ENCODE results near the gene CDYL2. TPM values are rescaled to one million over a fixed set of nuclear protein-coding genes. Genes with fewer than 3 reads are reported as not detected.

CDYL2 gene
- total RNA-seq, 3 donors from 2014 or later, result 6.4 to 12.1 (median 10.7) TPM

- Histone ChIP-seq H3K4me1 (no peaks in the 10 kb centered on the region), H3K4me3 (no peak overlapping the region), H3K36me3 (no peaks in the 10 kb centered on the region), H3K27me3 (no peaks in the 10 kb centered on the region), H3K9me3 (peaks cover 10 to 14% of the 10 kb centered on the region in 2 donors), H3K27ac (no peak overlapping the region)
- no peak for DNase-seq (ENCODE audit: low spot score in 2 of 2)
- no peak for TF ChIP-seq CTCF (IDR thresholded peaks at IDR 0.05)
- TF ChIP-seq POLR2A (IDR thresholded peaks at IDR 0.05), result no peak
- intact Hi-C loops (cut with DNase I; ENCODE audit: low total_unique reads), result no loop called here
Measured at GRCh38 chr16:80743273-80743672, 61.1 kb downstream of the CDYL2 start.

- intact Hi-C loops (cut with DNase I; ENCODE audit: low total_unique reads), result no loop called here
- no peak for TF ChIP-seq CTCF (IDR thresholded peaks at IDR 0.05)
- TF ChIP-seq POLR2AphosphoS5 (IDR thresholded peaks at IDR 0.05), result no peak
- no peak for TF ChIP-seq POLR2A (IDR thresholded peaks at IDR 0.05)
- H3K4me1 ChIP-seq, result no peaks in the 10 kb centered on the region
- H3K9me3 ChIP-seq, result peaks cover 10 to 14% of the 10 kb centered on the region in 2 donors
- no peaks in the 10 kb centered on the region for H3K27me3 ChIP-seq
- H3K27ac ChIP-seq, result no peak overlapping the region
- DNase-seq (ENCODE audit: low spot score in 2 of 2), result no peak
- H3K4me3 ChIP-seq, result no peak overlapping the region
- H3K36me3 ChIP-seq, result no peaks in the 10 kb centered on the region
Measured at GRCh38 chr16:80742331-80742730, 62.1 kb downstream of the CDYL2 start.

GRCh38 chr16:80741724-80742123 lies 62.7 kb downstream of the CDYL2 start:
- no peak overlapping the region for H3K4me3 ChIP-seq
- DNase-seq (ENCODE audit: low spot score in 2 of 2), result no peak
- TF ChIP-seq POLR2A (IDR thresholded peaks at IDR 0.05) (no peak), CTCF (IDR thresholded peaks at IDR 0.05) (no peak), POLR2AphosphoS5 (IDR thresholded peaks at IDR 0.05) (no peak)
- peaks cover 10 to 14% of the 10 kb centered on the region in 2 donors for H3K9me3 ChIP-seq
- no peaks in the 10 kb centered on the region for H3K27me3 ChIP-seq
- no peak overlapping the region for H3K27ac ChIP-seq
- H3K4me1 ChIP-seq, result no peaks in the 10 kb centered on the region
- intact Hi-C loops (cut with DNase I; ENCODE audit: low total_unique reads), result no loop called here
- no peaks in the 10 kb centered on the region for H3K36me3 ChIP-seq

DNA sequence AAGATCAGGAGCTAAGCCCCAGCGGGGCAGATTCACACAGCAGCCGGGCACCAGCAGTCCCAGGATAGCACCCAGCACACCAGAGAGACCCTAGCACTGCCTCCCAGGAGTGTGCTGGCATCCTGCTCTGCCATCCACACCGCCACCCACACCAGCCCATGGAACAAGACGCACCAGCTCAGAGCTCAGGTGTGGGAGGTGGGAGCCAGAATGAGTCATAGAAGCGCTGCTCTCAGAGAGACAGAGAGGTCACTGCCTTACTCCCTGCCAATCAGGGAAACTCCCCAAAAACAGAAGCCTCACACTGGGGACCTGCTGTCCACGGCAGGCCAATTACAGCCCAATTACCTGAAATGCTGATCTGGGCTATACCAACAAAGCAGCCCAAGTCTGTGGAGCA lies 64.9 kb downstream of the CDYL2 start:
- TF ChIP-seq CTCF (IDR thresholded peaks at IDR 0.05) (no peak), POLR2A (IDR thresholded peaks at IDR 0.05) (no peak), POLR2AphosphoS5 (IDR thresholded peaks at IDR 0.05) (no peak)
- Histone ChIP-seq H3K4me3 (no peak overlapping the region), H3K27ac (no peak overlapping the region), H3K36me3 (no peaks in the 10 kb centered on the region), H3K4me1 (no peaks in the 10 kb centered on the region), H3K27me3 (no peaks in the 10 kb centered on the region), H3K9me3 (peaks cover 10 to 14% of the 10 kb centered on the region in 2 donors)
- no peak for DNase-seq (ENCODE audit: low spot score in 2 of 2)
- intact Hi-C loops (cut with DNase I; ENCODE audit: low total_unique reads), result no loop called here

DNA sequence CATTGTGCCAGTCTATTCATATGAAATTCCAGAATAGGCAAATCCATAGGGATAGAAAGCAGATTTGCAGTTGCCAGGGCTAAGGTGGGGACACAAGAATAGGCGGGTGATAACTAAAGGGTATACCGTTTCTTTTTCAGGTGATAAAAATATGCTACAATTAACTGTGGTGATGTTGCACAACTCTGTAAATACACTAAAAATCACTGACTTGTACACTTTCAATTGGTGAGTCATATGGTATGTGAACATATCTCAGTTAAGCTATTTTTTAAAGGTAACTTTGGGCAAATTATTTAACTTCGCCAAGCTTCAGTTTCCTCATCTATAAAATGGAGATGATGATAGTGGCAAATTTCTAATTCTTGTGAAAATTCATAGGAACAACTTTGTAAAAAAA lies 65.9 kb downstream of the CDYL2 start:
- Histone ChIP-seq H3K27me3 (no peaks in the 10 kb centered on the region), H3K4me3 (no peak overlapping the region), H3K4me1 (no peaks in the 10 kb centered on the region), H3K9me3 (peaks cover 10 to 14% of the 10 kb centered on the region in 2 donors), H3K36me3 (no peaks in the 10 kb centered on the region), H3K27ac (no peak overlapping the region)
- TF ChIP-seq POLR2A (IDR thresholded peaks at IDR 0.05), result no peak
- TF ChIP-seq POLR2AphosphoS5 (IDR thresholded peaks at IDR 0.05), result no peak
- TF ChIP-seq CTCF (IDR thresholded peaks at IDR 0.05), result no peak
- DNase-seq (ENCODE audit: low spot score in 2 of 2), result no peak
- intact Hi-C loops (cut with DNase I; ENCODE audit: low total_unique reads), result no loop called here
